HUDEP-2 (cell line): ENCODE data around the gene MBD3L2B.
A peak's percentile ranks its signal among the peaks of the same experiment; 100 is the strongest.

ENCODE experiments used
- DNase-seq, 76 experiments: peaks; one replicate each; lab custom pipeline; 2025; ENCODE audit not compliant: unreplicated experiment in 76 of 76; lab: John Stamatoyannopoulos, UW

The MBD3L2B gene

GRCh38 chr19:7018828-7019227 is 2.4 kb downstream of the MBD3L2B start:
- no peak for DNase-seq

- peak in 47 of 76 experiments; percentile 4 to 80 (median 50) for DNase-seq
Observed at GRCh38 chr19:7013678-7014077, 7.6 kb downstream of the MBD3L2B start.

GRCh38 chr19:7010722-7011593 is 10.3 kb downstream of the MBD3L2B start:
- DNase-seq = no peak

- DNase-seq = no peak
Observed at GRCh38 chr19:7007859-7008258, 13.4 kb downstream of the MBD3L2B start.

GRCh38 chr19:7006135-7006704 is 15.0 kb downstream of the MBD3L2B start:
- peak in 1 of 76 experiments; percentile 10 for DNase-seq

- no peak for DNase-seq
Observed at GRCh38 chr19:7004313-7004931, 16.8 kb downstream of the MBD3L2B start.

- no peak for DNase-seq
Observed at GRCh38 chr19:7000816-7001215, 20.4 kb downstream of the MBD3L2B start.

GRCh38 chr19:7000333-7000732 is 20.9 kb downstream of the MBD3L2B start:
- no peak for DNase-seq

- no peak for DNase-seq
Observed at GRCh38 chr19:6999933-7000332, 21.3 kb downstream of the MBD3L2B start.

GRCh38 chr19:6997679-6998445 is 23.4 kb downstream of the MBD3L2B start:
- DNase-seq = no peak

GRCh38 chr19:6996810-6997209 is 24.4 kb downstream of the MBD3L2B start:
- no peak for DNase-seq

- no peak for DNase-seq
Observed at GRCh38 chr19:6995054-6995453, 26.2 kb downstream of the MBD3L2B start.

- DNase-seq = no peak
Observed at GRCh38 chr19:6988257-6988656, 33.0 kb downstream of the MBD3L2B start.

GRCh38 chr19:6987850-6988249 is 33.4 kb downstream of the MBD3L2B start:
- no peak for DNase-seq

- no peak for DNase-seq
Observed at GRCh38 chr19:6983448-6983847, 37.8 kb downstream of the MBD3L2B start.

GRCh38 chr19:6979399-6979798 is 41.8 kb downstream of the MBD3L2B start:
- DNase-seq = no peak

GRCh38 chr19:6976197-6976596 is 45.0 kb downstream of the MBD3L2B start:
- no peak for DNase-seq

- no peak for DNase-seq
Observed at GRCh38 chr19:6971366-6971765, 49.9 kb downstream of the MBD3L2B start.

GRCh38 chr19:6970443-6970842 is 50.8 kb downstream of the MBD3L2B start:
- peak in 10 of 76 experiments; percentile 6 to 35 (median 17) for DNase-seq

GRCh38 chr19:6970021-6970420 is 51.2 kb downstream of the MBD3L2B start:
- DNase-seq = no peak

- no peak for DNase-seq
Observed at GRCh38 chr19:6969490-6969889, 51.7 kb downstream of the MBD3L2B start.
